GM12873 (cell line): Measurements from ENCODE around the gene MCEMP1.

Source experiments
- CTCF ChIP-seq: IDR thresholded peaks from 2 replicates; pipeline ENCODE4 v1.5.1; 2012; ENCODE audit warnings: low read depth, mild to moderate bottlenecking, moderate library complexity, low read length, control low read depth; ENCODE audit not compliant: insufficient read depth; ENCODE audit errors: missing control alignments

Gene MCEMP1

GRCh38 chr19:7639863-7640348 lies 37.0 kb upstream of the MCEMP1 start:
- no peak for TF ChIP-seq CTCF

GRCh38 chr19:7640803-7641202 lies 36.1 kb upstream of the MCEMP1 start:
- no peak for TF ChIP-seq CTCF

- no peak for TF ChIP-seq CTCF
Measured at GRCh38 chr19:7641290-7642276, 35.3 kb upstream of the MCEMP1 start.

- TF ChIP-seq CTCF = no peak
Measured at GRCh38 chr19:7642295-7643030, 34.4 kb upstream of the MCEMP1 start.

- no peak for TF ChIP-seq CTCF
Measured at GRCh38 chr19:7643031-7643415, 33.9 kb upstream of the MCEMP1 start.

- no peak for TF ChIP-seq CTCF
Measured at GRCh38 chr19:7644550-7644877, 32.4 kb upstream of the MCEMP1 start.

GRCh38 chr19:7645163-7645562 lies 31.7 kb upstream of the MCEMP1 start:
- no peak for TF ChIP-seq CTCF
